ENCODE measurements around the gene AGPAT3. TPM values are rescaled to one million over a fixed set of nuclear protein-coding genes. Genes with fewer than 3 reads are reported as not detected.
"Not testable (repeated sequence)": the region's sequence is repeated elsewhere in the genome, so short reads cannot be mapped to it uniquely, and the experiment has no call there.

Gene AGPAT3
- total and polyA plus RNA-seq, 7 donors = 14.4 to 48.5 (median 20.3) TPM

- peak overlapping the region in 1 of 4 donors; percentile 1 for H3K27ac ChIP-seq
- DNase-seq = no peak
- H3K4me3 ChIP-seq = no peak overlapping the region
- H3K36me3 ChIP-seq = no peaks in the 10 kb centered on the region
- intact Hi-C loops (cut with DNase I) = no loop called here
- no peaks in the 10 kb centered on the region for H3K9me3 ChIP-seq
- no peak for TF ChIP-seq POLR2A (IDR thresholded peaks at IDR 0.05)
- no peak for TF ChIP-seq EP300 (IDR thresholded peaks at IDR 0.05)
- TF ChIP-seq POLR2AphosphoS5 (IDR thresholded peaks at IDR 0.05) = no peak
- no peak for TF ChIP-seq CTCF (IDR thresholded peaks at IDR 0.05)
- H3K4me1 ChIP-seq = peaks cover 0 to 10% (median 4%) of the 10 kb centered on the region in 4 donors
- H3K27me3 ChIP-seq = no peaks in the 10 kb centered on the region
- 79% methylated on average over 5 of the region's 5 CpGs for WGBS, 2 donors
Measured at GRCh38 chr21:43892984-43893535, 28.0 kb downstream of the AGPAT3 start.

DNA sequence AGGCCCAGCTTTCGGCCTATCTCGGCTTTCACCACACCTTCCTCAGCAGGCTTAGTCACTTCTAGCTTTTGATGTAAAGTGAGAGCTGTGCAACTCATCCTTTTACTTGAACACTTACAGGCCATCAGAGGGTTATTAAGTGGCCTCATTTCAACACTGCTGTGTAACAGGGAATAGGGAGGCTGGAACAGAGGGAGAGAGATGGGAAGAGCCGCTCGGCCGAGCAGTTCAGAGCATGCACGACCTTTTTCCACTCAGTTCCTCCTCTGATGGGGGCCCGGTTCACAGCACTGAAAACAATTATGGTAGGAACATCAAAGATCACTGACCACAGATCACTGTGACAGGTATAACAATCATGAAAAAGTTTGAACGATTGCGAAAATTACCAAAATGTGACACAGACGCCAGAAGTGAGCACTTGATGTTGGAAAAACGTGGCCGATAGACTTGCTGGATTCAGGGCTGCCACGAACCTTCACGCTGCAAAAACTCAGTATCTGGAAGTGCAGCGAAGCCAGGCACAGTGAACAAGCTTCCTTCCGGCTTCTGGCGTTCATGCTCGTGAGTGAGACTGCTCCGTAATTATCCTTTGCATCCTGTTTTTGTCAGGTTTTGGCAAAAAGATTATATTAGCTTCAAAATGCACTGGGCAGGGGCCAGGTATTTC, 28.6 kb downstream of the AGPAT3 start:
- intact Hi-C loops (cut with DNase I) = no loop called here
- DNase-seq = peak; percentile 63
- WGBS, 2 donors = 62 to 85% methylated on average over 19 of the region's 19 CpGs
- peak overlapping the region in 1 of 4 donors; percentile 1 for H3K27ac ChIP-seq
- no peaks in the 10 kb centered on the region for H3K36me3 ChIP-seq
- H3K4me3 ChIP-seq = no peak overlapping the region
- no peaks in the 10 kb centered on the region for H3K27me3 ChIP-seq
- TF ChIP-seq POLR2A (IDR thresholded peaks at IDR 0.05) (no peak), POLR2AphosphoS5 (IDR thresholded peaks at IDR 0.05) (peak in 1 of 4 donors; percentile 10), CTCF (IDR thresholded peaks at IDR 0.05) (no peak)
- H3K4me1 ChIP-seq = peaks cover 0 to 10% (median 4%) of the 10 kb centered on the region in 4 donors
- H3K9me3 ChIP-seq = no peaks in the 10 kb centered on the region

DNA sequence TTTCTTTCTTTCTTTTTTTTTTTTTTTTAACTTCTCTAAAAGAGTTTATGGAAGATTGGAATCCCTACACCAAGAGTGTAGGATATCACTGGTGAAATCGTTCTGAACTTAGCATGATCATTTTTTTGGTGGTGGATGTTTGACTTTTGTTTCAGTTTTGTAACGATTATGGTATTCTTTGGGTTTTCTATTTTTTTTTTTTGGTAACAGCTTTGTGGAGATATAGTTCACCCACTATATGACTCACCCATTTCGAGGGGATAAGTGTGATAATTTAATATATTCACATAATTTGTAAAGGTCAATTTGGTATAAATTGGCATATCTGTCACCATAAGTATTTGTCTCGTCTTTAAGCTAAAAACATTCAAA, 29.2 kb downstream of the AGPAT3 start:
- TF ChIP-seq EP300 (IDR thresholded peaks at IDR 0.05) (no peak), CTCF (IDR thresholded peaks at IDR 0.05) (no peak), POLR2A (IDR thresholded peaks at IDR 0.05) (no peak), POLR2AphosphoS5 (IDR thresholded peaks at IDR 0.05) (no peak)
- no peak for DNase-seq
- 58 to 83% methylated on average over 4 of the region's 4 CpGs for WGBS, 2 donors
- H3K4me1 ChIP-seq = peaks cover 0 to 10% (median 4%) of the 10 kb centered on the region in 4 donors
- no peaks in the 10 kb centered on the region for H3K9me3 ChIP-seq
- no peak overlapping the region for H3K27ac ChIP-seq
- H3K4me3 ChIP-seq = no peak overlapping the region
- intact Hi-C loops (cut with DNase I) = no loop called here
- H3K36me3 ChIP-seq = no peaks in the 10 kb centered on the region
- H3K27me3 ChIP-seq = no peaks in the 10 kb centered on the region

DNA sequence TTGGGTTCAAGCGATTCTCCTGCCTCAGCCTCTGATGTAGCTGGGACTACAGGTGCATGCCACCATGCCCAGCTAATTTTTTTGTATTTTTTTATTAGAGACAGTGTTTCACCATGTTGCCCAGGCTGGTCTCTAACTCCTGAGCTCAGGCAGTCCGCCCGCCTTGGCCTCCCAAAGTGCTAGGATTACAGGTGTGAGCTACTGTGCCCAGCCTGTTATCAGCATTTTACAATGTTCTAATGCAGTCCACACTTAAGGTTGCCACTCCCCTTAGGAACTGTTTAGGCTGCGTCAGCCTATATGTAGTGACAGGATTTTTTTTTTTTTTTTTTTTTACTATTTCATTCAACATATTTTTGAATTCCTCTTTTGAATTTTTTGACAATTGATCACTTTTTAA, 30.2 kb downstream of the AGPAT3 start:
- no peak for DNase-seq
- 34 to 75% methylated on average over 4 of the region's 4 CpGs for WGBS, 2 donors
- no peak for TF ChIP-seq POLR2A (IDR thresholded peaks at IDR 0.05)
- H3K4me3 ChIP-seq = no peak overlapping the region
- intact Hi-C loops (cut with DNase I) = no loop called here
- H3K4me1 ChIP-seq = peaks cover 0 to 10% (median 4%) of the 10 kb centered on the region in 4 donors
- H3K27me3 ChIP-seq = no peaks in the 10 kb centered on the region
- no peaks in the 10 kb centered on the region for H3K36me3 ChIP-seq
- H3K27ac ChIP-seq = no peak overlapping the region
- H3K9me3 ChIP-seq = no peaks in the 10 kb centered on the region

DNA sequence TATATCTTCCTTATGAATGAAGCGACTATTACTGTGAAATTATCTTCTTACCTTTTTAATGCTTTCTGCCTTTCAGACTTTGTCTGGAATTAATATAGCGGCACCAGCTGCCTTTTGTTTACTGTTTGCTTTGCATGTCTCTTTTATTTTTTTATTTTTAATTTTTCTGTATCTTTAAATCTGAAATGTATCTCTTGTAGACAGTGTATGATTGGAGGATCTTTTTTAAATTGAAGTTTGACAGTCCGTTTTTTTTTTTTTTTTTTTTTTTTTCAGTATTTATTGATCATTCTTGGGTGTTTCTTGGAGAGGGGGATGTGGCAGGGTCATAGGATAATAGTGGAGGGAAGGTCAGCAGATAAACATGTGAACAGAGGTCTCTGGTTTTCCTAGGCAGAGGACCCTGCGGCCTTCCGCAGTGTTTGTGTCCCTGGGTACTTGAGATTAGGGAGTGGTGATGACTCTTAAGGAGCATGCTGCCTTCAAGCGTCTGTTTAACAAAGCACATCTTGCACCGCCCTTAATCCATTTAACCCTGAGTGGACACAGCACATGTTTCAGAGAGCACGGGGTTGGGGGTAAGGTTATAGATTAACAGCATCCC, 31.8 kb downstream of the AGPAT3 start:
- H3K27ac ChIP-seq; H3K4me3 ChIP-seq; H3K4me1 ChIP-seq; intact Hi-C loops (cut with DNase I); H3K9me3 ChIP-seq; H3K27me3 ChIP-seq; H3K36me3 ChIP-seq; DNase-seq: not testable (repeated sequence)
- WGBS, 2 donors = 87 to 91% methylated on average over 3 to 4 of the region's 8 CpGs
